ENCODE measurements around the gene MPRIP. TPM values are rescaled to one million over a fixed set of nuclear protein-coding genes. Genes with fewer than 3 reads are reported as not detected.

Gene MPRIP
- total RNA-seq, 4 donors from 2014 or later: 130 to 244 (median 155) TPM

GRCh38 chr17:17073581-17074403 is 31.5 kb downstream of the MPRIP start:
- H3K27me3 ChIP-seq: no peaks in the 10 kb centered on the region
- no peak overlapping the region for H3K4me3 ChIP-seq (replicated peaks in 1 of 3)
- WGBS, 2 donors: 83 to 84% methylated on average over 12 to 13 of the region's 15 CpGs
- no peaks in the 10 kb centered on the region for H3K9me3 ChIP-seq
- H3K4me1 ChIP-seq: peaks cover 40 to 75% of the 10 kb centered on the region in 2 donors
- no peak for DNase-seq
- no peak overlapping the region for H3K27ac ChIP-seq
- TF ChIP-seq, protein P1, sequence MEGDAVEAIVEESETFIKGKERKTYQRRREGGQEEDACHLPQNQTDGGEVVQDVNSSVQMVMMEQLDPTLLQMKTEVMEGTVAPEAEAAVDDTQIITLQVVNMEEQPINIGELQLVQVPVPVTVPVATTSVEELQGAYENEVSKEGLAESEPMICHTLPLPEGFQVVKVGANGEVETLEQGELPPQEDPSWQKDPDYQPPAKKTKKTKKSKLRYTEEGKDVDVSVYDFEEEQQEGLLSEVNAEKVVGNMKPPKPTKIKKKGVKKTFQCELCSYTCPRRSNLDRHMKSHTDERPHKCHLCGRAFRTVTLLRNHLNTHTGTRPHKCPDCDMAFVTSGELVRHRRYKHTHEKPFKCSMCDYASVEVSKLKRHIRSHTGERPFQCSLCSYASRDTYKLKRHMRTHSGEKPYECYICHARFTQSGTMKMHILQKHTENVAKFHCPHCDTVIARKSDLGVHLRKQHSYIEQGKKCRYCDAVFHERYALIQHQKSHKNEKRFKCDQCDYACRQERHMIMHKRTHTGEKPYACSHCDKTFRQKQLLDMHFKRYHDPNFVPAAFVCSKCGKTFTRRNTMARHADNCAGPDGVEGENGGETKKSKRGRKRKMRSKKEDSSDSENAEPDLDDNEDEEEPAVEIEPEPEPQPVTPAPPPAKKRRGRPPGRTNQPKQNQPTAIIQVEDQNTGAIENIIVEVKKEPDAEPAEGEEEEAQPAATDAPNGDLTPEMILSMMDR (IDR thresholded peaks at IDR 0.05): no peak
- no peak for TF ChIP-seq POLR2A (IDR thresholded peaks at IDR 0.05)
- peaks cover 4% of the 10 kb centered on the region in 2 donors for H3K36me3 ChIP-seq
- intact Hi-C loops (cut with DNase I): no loop called here

GRCh38 chr17:17075125-17075781 is 33.0 kb downstream of the MPRIP start:
- Histone ChIP-seq H3K9me3 (no peaks in the 10 kb centered on the region), H3K36me3 (peaks cover 4% of the 10 kb centered on the region in 2 donors), H3K27ac (no peak overlapping the region), H3K4me3 (replicated peaks in 1 of 3) (no peak overlapping the region), H3K27me3 (no peaks in the 10 kb centered on the region), H3K4me1 (peaks cover 52 to 88% of the 10 kb centered on the region in 2 donors)
- intact Hi-C loops (cut with DNase I): no loop called here
- TF ChIP-seq, protein P1 (IDR thresholded peaks at IDR 0.05): no peak
- TF ChIP-seq POLR2A (IDR thresholded peaks at IDR 0.05): no peak
- no peak for DNase-seq
- 60 to 71% methylated on average over 11 of the region's 11 CpGs for WGBS, 2 donors

DNA sequence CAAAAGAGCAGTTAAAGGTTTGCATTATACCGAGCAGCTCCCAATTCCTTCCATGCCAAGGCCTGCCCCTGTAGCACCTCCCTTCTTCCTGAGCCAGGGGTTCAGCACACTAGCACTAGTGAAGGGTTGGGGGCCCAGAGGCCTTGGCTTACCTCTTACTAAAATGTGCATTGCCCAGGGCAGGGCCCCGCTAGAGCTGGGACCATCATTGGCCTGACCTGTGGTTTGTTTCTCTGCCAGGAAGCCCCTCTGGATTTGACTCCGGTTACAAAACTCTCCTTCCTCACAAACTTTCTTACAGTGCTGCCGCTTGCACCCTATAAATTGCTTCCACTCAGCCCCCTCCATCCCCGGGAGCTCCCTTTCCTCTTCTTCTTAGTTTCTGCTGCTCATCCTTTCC is 33.8 kb downstream of the MPRIP start:
- TF ChIP-seq POLR2A (IDR thresholded peaks at IDR 0.05): no peak
- TF ChIP-seq, protein P1 (IDR thresholded peaks at IDR 0.05): no peak

GRCh38 chr17:17077101-17077500 is 34.8 kb downstream of the MPRIP start:
- TF ChIP-seq, protein P1 (IDR thresholded peaks at IDR 0.05): no peak
- no peak for TF ChIP-seq POLR2A (IDR thresholded peaks at IDR 0.05)
- Histone ChIP-seq H3K4me1 (peaks cover 40 to 85% of the 10 kb centered on the region in 2 donors), H3K9me3 (no peaks in the 10 kb centered on the region), H3K36me3 (peaks cover 4% of the 10 kb centered on the region in 2 donors), H3K27me3 (no peaks in the 10 kb centered on the region), H3K27ac (no peak overlapping the region), H3K4me3 (replicated peaks in 1 of 3) (no peak overlapping the region)
- 88 to 98% methylated on average over 6 of the region's 6 CpGs for WGBS, 2 donors
- intact Hi-C loops (cut with DNase I): no loop called here
- DNase-seq: no peak

More for the DNA sequence above, 33.8 kb downstream of the MPRIP start:
- WGBS, 2 donors: 93 to 95% methylated on average over 5 of the region's 5 CpGs
- intact Hi-C loops (cut with DNase I): no loop called here
- Histone ChIP-seq H3K4me1 (peaks cover 50 to 86% of the 10 kb centered on the region in 2 donors), H3K27ac (no peak overlapping the region), H3K27me3 (no peaks in the 10 kb centered on the region), H3K9me3 (no peaks in the 10 kb centered on the region), H3K36me3 (peaks cover 4% of the 10 kb centered on the region in 2 donors), H3K4me3 (replicated peaks in 1 of 3) (no peak overlapping the region)
- DNase-seq: no peak
